ENCODE results near the gene NEB.

Gene NEB

DNA sequence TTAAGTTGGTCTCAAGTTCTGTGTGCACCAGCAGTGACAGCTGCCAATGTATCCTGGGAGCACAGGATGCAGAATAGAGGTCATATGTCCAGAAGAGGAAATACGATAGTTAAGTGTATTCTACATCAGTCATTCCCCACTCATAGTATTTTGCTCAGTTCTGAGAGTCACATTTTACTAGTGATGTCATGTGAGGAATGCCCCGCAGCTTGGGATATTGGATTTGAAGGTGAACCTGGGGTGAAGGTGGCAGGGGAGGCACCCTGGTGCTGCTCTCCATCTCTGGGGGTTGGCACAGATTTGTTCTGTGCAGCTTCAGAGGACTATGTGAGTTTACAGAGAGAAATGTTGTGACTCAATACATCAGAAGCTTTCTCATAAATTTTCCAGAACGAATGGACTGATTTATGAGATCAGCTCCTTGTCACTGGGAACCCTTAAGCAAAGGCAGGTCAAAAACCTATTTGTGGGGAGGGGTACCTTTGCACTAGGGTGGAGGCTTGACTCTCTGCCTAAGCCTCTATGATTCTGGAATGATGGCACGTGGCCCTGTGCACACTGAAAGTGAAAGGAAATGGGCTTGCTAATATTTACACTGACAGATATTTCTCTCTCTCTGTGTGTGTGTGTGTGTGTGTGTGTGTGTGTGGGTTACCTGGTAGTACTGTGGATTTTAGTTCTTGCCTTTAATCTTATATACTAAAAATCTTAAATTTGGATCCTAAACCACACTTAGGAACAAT lies 95.9 kb downstream of the NEB start:
- Histone ChIP-seq H3K9me2 (replicated peaks; ENCODE audit: low read depth, low read length) (no peaks in the 10 kb centered on the region), H3K36me3 (ENCODE audit: insufficient read depth, low read length) (no peaks in the 10 kb centered on the region), H3K4me3 (ENCODE audit: low read length, poor library complexity, severe bottlenecking) (peak overlapping the region; percentile 62), H4K20me1 (ENCODE audit: insufficient read depth, low read length, poor library complexity, severe bottlenecking) (no peaks in the 10 kb centered on the region), H3K79me2 (ENCODE audit: insufficient read depth, low read length) (no peaks in the 10 kb centered on the region), H3K9ac (ENCODE audit: low read depth, low read length, poor library complexity, severe bottlenecking) (peak overlapping the region; percentile 42), H3K4me2 (ENCODE audit: low read depth, low read length, poor library complexity, severe bottlenecking) (peak overlapping the region; percentile 87), H3K27me3 (ENCODE audit: insufficient read depth, low read length, poor library complexity, severe bottlenecking) (no peaks in the 10 kb centered on the region), H3K4me1 (ENCODE audit: insufficient read depth, low read length, poor library complexity, severe bottlenecking) (peaks cover 25% of the 10 kb centered on the region), H2AFZ (ENCODE audit: low read length) (peak overlapping the region; percentile 86; the same call in 1 of the 2 replicates), H3F3A (ENCODE audit: low read depth) (peaks cover 10% of the 10 kb centered on the region; the same call in 1 of the 2 replicates), H3K9me3 (ENCODE audit: insufficient read depth, low read depth, low read length) (no peaks in the 10 kb centered on the region)
- no peak for TF ChIP-seq EZH2phosphoT487 (IDR thresholded peaks at IDR 0.05; ENCODE audit: borderline replicate concordance)
- TF ChIP-seq, protein P1, sequence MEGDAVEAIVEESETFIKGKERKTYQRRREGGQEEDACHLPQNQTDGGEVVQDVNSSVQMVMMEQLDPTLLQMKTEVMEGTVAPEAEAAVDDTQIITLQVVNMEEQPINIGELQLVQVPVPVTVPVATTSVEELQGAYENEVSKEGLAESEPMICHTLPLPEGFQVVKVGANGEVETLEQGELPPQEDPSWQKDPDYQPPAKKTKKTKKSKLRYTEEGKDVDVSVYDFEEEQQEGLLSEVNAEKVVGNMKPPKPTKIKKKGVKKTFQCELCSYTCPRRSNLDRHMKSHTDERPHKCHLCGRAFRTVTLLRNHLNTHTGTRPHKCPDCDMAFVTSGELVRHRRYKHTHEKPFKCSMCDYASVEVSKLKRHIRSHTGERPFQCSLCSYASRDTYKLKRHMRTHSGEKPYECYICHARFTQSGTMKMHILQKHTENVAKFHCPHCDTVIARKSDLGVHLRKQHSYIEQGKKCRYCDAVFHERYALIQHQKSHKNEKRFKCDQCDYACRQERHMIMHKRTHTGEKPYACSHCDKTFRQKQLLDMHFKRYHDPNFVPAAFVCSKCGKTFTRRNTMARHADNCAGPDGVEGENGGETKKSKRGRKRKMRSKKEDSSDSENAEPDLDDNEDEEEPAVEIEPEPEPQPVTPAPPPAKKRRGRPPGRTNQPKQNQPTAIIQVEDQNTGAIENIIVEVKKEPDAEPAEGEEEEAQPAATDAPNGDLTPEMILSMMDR (conservative IDR thresholded peaks at IDR 0.05; ENCODE audit: low read length), result no peak

DNA sequence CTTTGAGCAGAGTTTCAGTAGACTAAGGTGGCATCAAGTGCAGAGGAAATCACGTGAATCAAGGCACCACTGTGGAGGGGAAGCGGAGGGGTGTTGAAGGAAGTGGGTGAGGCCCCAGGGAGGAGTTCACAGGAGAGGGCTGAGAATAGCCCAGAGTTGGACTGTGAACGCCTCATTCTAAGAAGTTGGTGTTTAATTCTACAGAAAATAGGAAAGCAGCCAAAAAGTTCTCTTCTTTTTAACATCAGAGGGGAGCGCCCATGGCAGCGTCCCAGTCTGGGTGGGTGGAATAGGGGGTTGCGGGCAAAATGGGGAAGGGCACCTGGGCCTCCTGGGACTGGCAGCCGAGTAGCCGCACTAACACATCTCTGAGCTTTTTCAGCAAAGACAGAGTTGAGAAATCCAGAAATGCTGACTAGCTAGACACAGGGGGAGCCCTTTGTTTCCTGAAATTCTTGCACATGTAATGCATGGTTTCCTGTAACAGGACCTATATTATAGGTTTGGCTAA lies 97.0 kb downstream of the NEB start:
- Histone ChIP-seq H3K27me3 (ENCODE audit: insufficient read depth, low read length, poor library complexity, severe bottlenecking) (no peaks in the 10 kb centered on the region), H3K4me1 (ENCODE audit: insufficient read depth, low read length, poor library complexity, severe bottlenecking) (peaks cover 25% of the 10 kb centered on the region), H3K4me3 (ENCODE audit: low read length, poor library complexity, severe bottlenecking) (peak overlapping the region; percentile 62), H3K9me3 (ENCODE audit: insufficient read depth, low read depth, low read length) (no peaks in the 10 kb centered on the region), H3K9ac (ENCODE audit: low read depth, low read length, poor library complexity, severe bottlenecking) (peak overlapping the region; percentile 42), H3F3A (ENCODE audit: low read depth) (peaks cover 10% of the 10 kb centered on the region; the same call in 1 of the 2 replicates), H3K36me3 (ENCODE audit: insufficient read depth, low read length) (no peaks in the 10 kb centered on the region), H3K4me2 (ENCODE audit: low read depth, low read length, poor library complexity, severe bottlenecking) (peak overlapping the region; percentile 87), H3K9me2 (replicated peaks; ENCODE audit: low read depth, low read length) (no peaks in the 10 kb centered on the region), H3K79me2 (ENCODE audit: insufficient read depth, low read length) (no peaks in the 10 kb centered on the region), H4K20me1 (ENCODE audit: insufficient read depth, low read length, poor library complexity, severe bottlenecking) (no peaks in the 10 kb centered on the region), H2AFZ (ENCODE audit: low read length) (peak overlapping the region; percentile 86)
- TF ChIP-seq EZH2phosphoT487 (IDR thresholded peaks at IDR 0.05; ENCODE audit: borderline replicate concordance), result no peak
- TF ChIP-seq, protein P1 (conservative IDR thresholded peaks at IDR 0.05; ENCODE audit: low read length), result no peak; the same call in 1 of the 2 replicates

DNA sequence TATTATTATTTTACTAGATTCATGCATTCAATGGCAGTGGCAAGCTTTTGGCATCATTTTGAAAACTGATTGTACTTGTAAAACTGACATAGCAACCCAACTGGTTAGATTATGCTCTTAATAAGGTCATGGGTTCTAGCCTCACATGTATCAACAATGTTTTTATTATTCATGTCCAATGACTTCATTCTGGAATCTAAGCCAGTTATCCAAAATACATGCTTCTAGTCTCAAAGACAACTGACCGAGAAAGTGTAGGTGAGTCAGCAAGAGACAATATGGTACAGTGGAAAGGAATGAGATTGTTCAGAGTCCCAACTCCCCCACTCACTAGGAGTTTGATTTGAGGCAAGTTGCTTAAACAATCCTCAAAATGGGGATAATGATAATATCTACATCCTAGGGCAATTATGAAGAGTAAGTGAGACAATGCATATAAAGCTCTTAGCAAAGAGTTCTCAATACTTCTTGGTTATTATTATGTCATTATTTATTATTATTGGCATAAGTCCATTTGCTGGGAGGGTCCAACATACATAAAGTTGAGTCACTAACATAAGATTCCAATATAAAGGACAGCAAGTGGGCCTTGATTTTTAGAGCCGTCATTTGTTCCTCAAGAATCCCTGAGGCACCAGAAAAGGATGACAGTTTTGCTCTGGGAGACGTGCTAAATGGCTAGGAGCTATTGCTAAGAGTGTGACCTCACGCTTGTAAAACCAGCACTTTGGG lies 99.4 kb downstream of the NEB start:
- Histone ChIP-seq H2AFZ (ENCODE audit: low read length) (no peak overlapping the region), H3K9ac (ENCODE audit: low read depth, low read length, poor library complexity, severe bottlenecking) (no peak overlapping the region), H3K79me2 (ENCODE audit: insufficient read depth, low read length) (no peaks in the 10 kb centered on the region), H3K4me3 (ENCODE audit: low read length, poor library complexity, severe bottlenecking) (no peak overlapping the region), H4K20me1 (ENCODE audit: insufficient read depth, low read length, poor library complexity, severe bottlenecking) (no peaks in the 10 kb centered on the region), H3K9me2 (replicated peaks; ENCODE audit: low read depth, low read length) (no peaks in the 10 kb centered on the region), H3K4me1 (ENCODE audit: insufficient read depth, low read length, poor library complexity, severe bottlenecking) (peaks cover 25% of the 10 kb centered on the region), H3K4me2 (ENCODE audit: low read depth, low read length, poor library complexity, severe bottlenecking) (no peak overlapping the region), H3K36me3 (ENCODE audit: insufficient read depth, low read length) (no peaks in the 10 kb centered on the region), H3K9me3 (ENCODE audit: insufficient read depth, low read depth, low read length) (no peaks in the 10 kb centered on the region), H3F3A (ENCODE audit: low read depth) (peaks cover 10% of the 10 kb centered on the region; the same call in 1 of the 2 replicates), H3K27me3 (ENCODE audit: insufficient read depth, low read length, poor library complexity, severe bottlenecking) (no peaks in the 10 kb centered on the region)
- TF ChIP-seq, protein P1 (conservative IDR thresholded peaks at IDR 0.05; ENCODE audit: low read length), result no peak
- TF ChIP-seq EZH2phosphoT487 (IDR thresholded peaks at IDR 0.05; ENCODE audit: borderline replicate concordance), result no peak

Data from Loucy (cell line).